ENCODE measurements around the gene ESPNL. TPM values are rescaled to one million over a fixed set of nuclear protein-coding genes. Genes with fewer than 3 reads are reported as not detected.

The ESPNL gene
- polyA plus RNA-seq, 1 donor (not counting 4 experiments of a cell fraction or from before 2014, with no cell fraction given) = 0.16 TPM

GRCh38 chr2:238133499-238134392 is 33.6 kb downstream of the ESPNL start:
- no peak for TF ChIP-seq EZH2 (IDR thresholded peaks at IDR 0.05; ENCODE audit: low read length)
- Histone ChIP-seq H4K20me1 (ENCODE audit: control insufficient read depth, extremely low read depth, insufficient read depth, low read length) (no peaks in the 10 kb centered on the region), H3K9ac (ENCODE audit: control insufficient read depth, extremely low read depth, insufficient read depth, low read length) (no peak overlapping the region), H2AFZ (ENCODE audit: control insufficient read depth, low read length) (no peak overlapping the region), H3K27me3 (ENCODE audit: control insufficient read depth, extremely low read depth, insufficient read depth, low read length) (peaks cover 5% of the 10 kb centered on the region), H3K79me2 (ENCODE audit: control insufficient read depth, insufficient read depth, low read length) (no peaks in the 10 kb centered on the region), H3K4me2 (ENCODE audit: control insufficient read depth, extremely low read depth, insufficient read depth, low read depth, low read length) (no peak overlapping the region), H3K9me3 (ENCODE audit: control insufficient read depth, low read depth, low read length) (no peaks in the 10 kb centered on the region), H3K9me1 (ENCODE audit: control insufficient read depth, extremely low read depth, insufficient read depth, low read length) (no peaks in the 10 kb centered on the region), H3K4me1 (ENCODE audit: control insufficient read depth, extremely low read depth, insufficient read depth, low read length) (no peaks in the 10 kb centered on the region), H3K4me3 (ENCODE audit: control insufficient read depth in 2 of 3, extremely low read depth in 1 of 3, insufficient read depth in 2 of 3, low read depth in 1 of 3, low read length in 3 of 3) (no peak overlapping the region), H3K36me3 (ENCODE audit: control insufficient read depth in 2 of 2, extremely low read depth in 1 of 2, insufficient read depth in 2 of 2, low read length in 2 of 2) (no peaks in the 10 kb centered on the region), H3K27ac (ENCODE audit: control insufficient read depth, insufficient read depth, low read length) (no peak overlapping the region)
- DNase-seq (ENCODE audit: low read depth, low spot score) (no peak), FAIRE-seq (no peak)
- dilution Hi-C loops (cut with MboI; ENCODE audit: extremely low pct_ligation_motif_present, low sequenced_read_pairs) = no loop called here

- DNase-seq (ENCODE audit: low read depth, low spot score) = no peak
- Histone ChIP-seq H3K9me3 (ENCODE audit: control insufficient read depth, low read depth, low read length) (no peaks in the 10 kb centered on the region), H3K36me3 (ENCODE audit: control insufficient read depth in 2 of 2, extremely low read depth in 1 of 2, insufficient read depth in 2 of 2, low read length in 2 of 2) (no peaks in the 10 kb centered on the region), H2AFZ (ENCODE audit: control insufficient read depth, low read length) (no peak overlapping the region), H3K9ac (ENCODE audit: control insufficient read depth, extremely low read depth, insufficient read depth, low read length) (no peak overlapping the region), H3K9me1 (ENCODE audit: control insufficient read depth, extremely low read depth, insufficient read depth, low read length) (no peaks in the 10 kb centered on the region), H3K27me3 (ENCODE audit: control insufficient read depth, extremely low read depth, insufficient read depth, low read length) (peaks cover 2% of the 10 kb centered on the region), H3K4me3 (ENCODE audit: control insufficient read depth in 2 of 3, extremely low read depth in 1 of 3, insufficient read depth in 2 of 3, low read depth in 1 of 3, low read length in 3 of 3) (no peak overlapping the region), H4K20me1 (ENCODE audit: control insufficient read depth, extremely low read depth, insufficient read depth, low read length) (no peaks in the 10 kb centered on the region), H3K4me2 (ENCODE audit: control insufficient read depth, extremely low read depth, insufficient read depth, low read depth, low read length) (no peak overlapping the region), H3K27ac (ENCODE audit: control insufficient read depth, insufficient read depth, low read length) (no peak overlapping the region), H3K79me2 (ENCODE audit: control insufficient read depth, insufficient read depth, low read length) (no peaks in the 10 kb centered on the region), H3K4me1 (ENCODE audit: control insufficient read depth, extremely low read depth, insufficient read depth, low read length) (no peaks in the 10 kb centered on the region)
- TF ChIP-seq EZH2 (IDR thresholded peaks at IDR 0.05; ENCODE audit: low read length) = no peak
- TF ChIP-seq, protein P1, sequence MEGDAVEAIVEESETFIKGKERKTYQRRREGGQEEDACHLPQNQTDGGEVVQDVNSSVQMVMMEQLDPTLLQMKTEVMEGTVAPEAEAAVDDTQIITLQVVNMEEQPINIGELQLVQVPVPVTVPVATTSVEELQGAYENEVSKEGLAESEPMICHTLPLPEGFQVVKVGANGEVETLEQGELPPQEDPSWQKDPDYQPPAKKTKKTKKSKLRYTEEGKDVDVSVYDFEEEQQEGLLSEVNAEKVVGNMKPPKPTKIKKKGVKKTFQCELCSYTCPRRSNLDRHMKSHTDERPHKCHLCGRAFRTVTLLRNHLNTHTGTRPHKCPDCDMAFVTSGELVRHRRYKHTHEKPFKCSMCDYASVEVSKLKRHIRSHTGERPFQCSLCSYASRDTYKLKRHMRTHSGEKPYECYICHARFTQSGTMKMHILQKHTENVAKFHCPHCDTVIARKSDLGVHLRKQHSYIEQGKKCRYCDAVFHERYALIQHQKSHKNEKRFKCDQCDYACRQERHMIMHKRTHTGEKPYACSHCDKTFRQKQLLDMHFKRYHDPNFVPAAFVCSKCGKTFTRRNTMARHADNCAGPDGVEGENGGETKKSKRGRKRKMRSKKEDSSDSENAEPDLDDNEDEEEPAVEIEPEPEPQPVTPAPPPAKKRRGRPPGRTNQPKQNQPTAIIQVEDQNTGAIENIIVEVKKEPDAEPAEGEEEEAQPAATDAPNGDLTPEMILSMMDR (optimal IDR thresholded peaks at IDR 0.05 in 1 of 3, IDR thresholded peaks at IDR 0.05 in 1 of 3, conservative IDR thresholded peaks at IDR 0.05 in 1 of 3; ENCODE audit: extremely low read depth in 1 of 3, insufficient read depth in 2 of 3, low read length in 3 of 3) = no peak
- dilution Hi-C loops (cut with MboI; ENCODE audit: extremely low pct_ligation_motif_present, low sequenced_read_pairs) = no loop called here
- no peak for FAIRE-seq
These were observed 34.2 kb downstream of the ESPNL start for GRCh38 chr2:238134393-238134785.
